Measurements from ENCODE around the gene SPRYD4. TPM values are rescaled to one million over a fixed set of nuclear protein-coding genes. Genes with fewer than 3 reads are reported as not detected.

Gene SPRYD4
- polyA plus RNA-seq, 6 donors from 2014 or later = 0.59 to 2.6 (median 2.0) TPM

DNA sequence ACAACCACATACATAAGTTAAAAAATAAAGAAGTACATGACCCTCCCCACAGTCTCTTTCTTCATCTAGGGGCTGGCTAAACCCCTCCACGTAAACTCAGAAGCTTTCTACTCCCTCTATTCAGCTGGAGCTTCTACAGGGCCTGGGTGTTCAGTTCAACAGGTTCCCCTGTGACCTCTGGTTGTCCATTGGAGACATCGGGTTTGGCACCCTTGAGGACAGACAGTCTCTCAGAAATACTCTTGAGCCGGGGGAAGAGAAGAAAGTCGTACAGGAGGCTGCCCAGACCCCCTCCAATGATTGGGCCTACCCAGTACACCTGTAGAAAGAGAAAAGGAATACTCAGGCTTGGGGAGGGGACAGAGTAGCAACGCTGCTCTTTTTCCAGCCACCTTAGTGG lies 17.2 kb upstream of the SPRYD4 start:
- H3K9me3 Mint-ChIP-seq = no peaks in the 10 kb centered on the region
- DNase-seq = no peak
- H3K4me1 Mint-ChIP-seq = peaks cover 23 to 32% (median 24%) of the 10 kb centered on the region in 3 donors
- ATAC-seq (ENCODE audit: low read depth in 2 of 2) = no peak
- H3K27ac Mint-ChIP-seq = peak overlapping the region in 2 of 6 donors; percentile 55 to 56
- no peaks in the 10 kb centered on the region for H3K36me3 Mint-ChIP-seq
- no peaks in the 10 kb centered on the region for H3K27me3 Mint-ChIP-seq
- peak overlapping the region in 3 of 8 donors; percentile 5 to 86 (median 79) for H3K4me3 Mint-ChIP-seq

DNA sequence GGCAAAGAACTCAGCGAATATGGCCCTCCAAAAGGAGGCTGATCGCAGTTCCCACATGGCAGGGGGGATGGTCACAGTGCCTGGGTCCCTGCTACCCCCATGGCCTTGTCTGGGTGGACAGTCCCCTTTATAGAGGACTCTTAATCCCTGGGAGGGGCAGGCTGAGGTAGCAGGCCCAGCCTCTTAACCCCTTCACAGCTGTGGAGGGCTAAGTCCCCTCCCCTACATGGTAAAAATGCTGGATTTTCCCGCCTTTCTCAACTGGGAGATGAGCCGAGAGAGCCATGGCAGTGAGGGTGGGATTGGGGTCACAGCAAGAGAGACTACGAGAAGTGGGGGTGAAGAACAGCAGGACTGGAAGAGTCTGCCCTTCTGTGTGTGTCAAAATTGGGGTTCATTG lies 13.8 kb upstream of the SPRYD4 start, which contains the start of gene MIP:
Gene MIP (minus strand): TSS at position 101 of the 400 bp plus-strand sequence. CDS start 44 bp downstream, at position 57.
- Mint-ChIP-seq H3K9me3 (no peaks in the 10 kb centered on the region), H3K36me3 (no peaks in the 10 kb centered on the region), H3K4me1 (peaks cover 9 to 15% (median 10%) of the 10 kb centered on the region in 3 donors), H3K27me3 (no peaks in the 10 kb centered on the region), H3K4me3 (peak within 1 kb of the TSS in 1 of 8 donors; percentile 49), H3K27ac (peak within 1 kb of the TSS in 3 of 6 donors; percentile 24 to 53 (median 44))
- no peak for DNase-seq
- ATAC-seq (ENCODE audit: low read depth in 2 of 2) = no peak

DNA sequence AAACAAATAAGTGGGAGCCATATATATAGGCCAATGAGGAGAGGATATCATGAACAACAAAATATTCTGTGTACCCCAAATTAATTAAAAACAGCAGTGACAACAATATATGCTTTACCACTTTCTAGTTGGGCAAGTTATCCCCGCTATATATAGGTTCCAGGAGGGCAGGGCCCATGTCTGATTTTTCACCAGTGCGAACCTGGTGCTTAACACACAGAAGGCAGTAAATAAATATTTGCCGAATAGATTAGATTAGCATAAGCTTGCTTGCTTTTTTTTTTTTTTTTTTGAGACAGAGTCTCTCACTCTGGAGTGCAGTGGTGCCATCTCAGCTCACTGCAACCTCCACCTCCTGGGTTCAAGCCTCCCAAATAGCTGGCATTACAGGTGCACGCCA lies 10.6 kb upstream of the SPRYD4 start:
- no peak for DNase-seq
- no peak overlapping the region for H3K27ac Mint-ChIP-seq
- no peaks in the 10 kb centered on the region for H3K9me3 Mint-ChIP-seq
- H3K36me3 Mint-ChIP-seq = no peaks in the 10 kb centered on the region
- peaks cover 10 to 22% (median 16%) of the 10 kb centered on the region in 3 donors for H3K4me1 Mint-ChIP-seq
- H3K27me3 Mint-ChIP-seq = no peaks in the 10 kb centered on the region
- ATAC-seq (ENCODE audit: low read depth in 2 of 2) = no peak
- no peak overlapping the region for H3K4me3 Mint-ChIP-seq

- Mint-ChIP-seq H3K9me3 (no peaks in the 10 kb centered on the region), H3K27me3 (no peaks in the 10 kb centered on the region), H3K4me1 (peaks cover 18 to 30% (median 22%) of the 10 kb centered on the region in 3 donors), H3K36me3 (no peaks in the 10 kb centered on the region), H3K4me3 (peak overlapping the region in 1 of 8 donors; percentile 29), H3K27ac (peak overlapping the region in 1 of 6 donors; percentile 91)
- ATAC-seq (ENCODE audit: low read depth in 2 of 2) (no peak), DNase-seq (no peak)
Measured at GRCh38 chr12:56461235-56462159, 6.9 kb upstream of the SPRYD4 start.

DNA sequence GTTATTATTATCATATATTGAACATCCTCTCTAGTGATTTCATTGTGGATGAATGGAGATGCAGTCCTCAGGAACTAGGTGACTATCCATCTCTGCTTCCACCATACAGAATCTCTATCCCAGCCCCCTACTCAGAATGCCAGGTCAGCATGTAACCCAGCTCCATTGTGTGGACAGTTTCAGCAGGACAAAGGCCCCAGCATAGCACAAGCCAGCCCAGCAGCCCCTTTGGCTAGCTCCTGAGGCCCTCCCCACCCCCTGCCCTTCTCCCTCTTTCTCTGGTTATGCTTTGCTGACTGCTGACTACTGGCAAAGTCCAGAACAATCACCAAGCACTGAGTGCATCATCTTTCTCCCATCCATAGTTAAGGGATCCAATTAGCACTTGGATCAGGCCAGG lies 5.8 kb upstream of the SPRYD4 start:
- Mint-ChIP-seq H3K27ac (peak overlapping the region in 1 of 6 donors; percentile 24), H3K4me3 (no peak overlapping the region), H3K27me3 (no peaks in the 10 kb centered on the region), H3K9me3 (no peaks in the 10 kb centered on the region), H3K4me1 (peaks cover 18 to 30% (median 22%) of the 10 kb centered on the region in 3 donors), H3K36me3 (no peaks in the 10 kb centered on the region)
- ATAC-seq (ENCODE audit: low read depth in 2 of 2) (no peak), DNase-seq (no peak)

DNA sequence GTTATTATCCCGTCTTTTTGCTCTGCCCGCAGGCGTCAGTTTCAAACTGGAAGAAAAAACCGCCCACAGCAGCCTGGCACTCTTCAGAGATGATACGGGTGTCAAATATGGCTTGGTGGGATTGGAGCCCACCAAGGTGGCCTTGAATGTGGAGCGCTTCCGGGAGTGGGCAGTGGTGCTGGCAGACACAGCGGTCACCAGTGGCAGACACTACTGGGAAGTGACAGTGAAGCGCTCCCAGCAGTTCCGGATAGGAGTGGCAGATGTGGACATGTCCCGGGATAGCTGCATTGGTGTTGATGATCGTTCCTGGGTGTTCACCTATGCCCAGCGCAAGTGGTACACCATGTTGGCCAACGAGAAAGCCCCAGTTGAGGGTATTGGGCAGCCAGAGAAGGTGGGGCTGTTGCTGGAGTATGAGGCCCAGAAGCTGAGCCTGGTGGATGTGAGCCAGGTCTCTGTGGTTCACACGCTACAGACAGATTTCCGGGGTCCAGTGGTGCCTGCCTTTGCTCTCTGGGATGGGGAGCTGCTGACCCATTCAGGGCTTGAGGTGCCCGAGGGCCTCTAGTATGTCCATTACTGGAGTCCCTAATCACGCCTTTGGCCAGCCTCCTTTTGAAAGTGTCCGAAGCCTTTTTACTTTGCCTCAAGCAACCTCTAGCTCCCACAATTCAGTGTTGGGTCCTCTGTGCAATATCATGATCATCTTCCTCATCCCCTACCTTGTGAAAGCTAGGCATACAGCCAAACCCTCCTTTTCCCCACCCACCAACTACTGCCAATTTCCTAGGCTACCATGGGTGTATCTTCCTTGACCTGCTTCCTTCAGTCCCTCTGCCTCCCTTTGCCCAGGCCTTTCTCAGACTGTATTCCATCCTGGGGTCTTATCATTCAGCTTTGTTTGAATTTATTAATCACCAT lies 891 bp downstream of the SPRYD4 start:
- Mint-ChIP-seq H3K27me3 (no peaks in the 10 kb centered on the region), H3K4me1 (peaks cover 28 to 37% (median 33%) of the 10 kb centered on the region in 3 donors), H3K4me3 (peak overlapping the region; percentile 86 to 98 (median 96)), H3K9me3 (no peaks in the 10 kb centered on the region), H3K27ac (peak overlapping the region; percentile 94 to 98 (median 96)), H3K36me3 (no peaks in the 10 kb centered on the region)
- DNase-seq (no peak), ATAC-seq (ENCODE audit: low read depth in 2 of 2) (no peak)

- Mint-ChIP-seq H3K27me3 (no peaks in the 10 kb centered on the region), H3K9me3 (no peaks in the 10 kb centered on the region), H3K4me3 (no peak overlapping the region), H3K27ac (peak overlapping the region in 1 of 6 donors; percentile 52), H3K36me3 (no peaks in the 10 kb centered on the region), H3K4me1 (peaks cover 17 to 19% (median 17%) of the 10 kb centered on the region in 3 donors)
- ATAC-seq (ENCODE audit: low read depth in 2 of 2) (no peak), DNase-seq (no peak)
Measured at GRCh38 chr12:56474389-56474788, 6.0 kb downstream of the SPRYD4 start.

GRCh38 chr12:56476143-56476542 lies 7.8 kb downstream of the SPRYD4 start:
- H3K27me3 Mint-ChIP-seq = no peaks in the 10 kb centered on the region
- H3K4me1 Mint-ChIP-seq = peaks cover 9 to 14% (median 12%) of the 10 kb centered on the region in 3 donors
- no peak overlapping the region for H3K4me3 Mint-ChIP-seq
- H3K36me3 Mint-ChIP-seq = no peaks in the 10 kb centered on the region
- H3K27ac Mint-ChIP-seq = peak overlapping the region in 3 of 6 donors; percentile 7 to 74 (median 18)
- ATAC-seq (ENCODE audit: low read depth in 2 of 2) (no peak), DNase-seq (no peak)
- H3K9me3 Mint-ChIP-seq = no peaks in the 10 kb centered on the region

DNA sequence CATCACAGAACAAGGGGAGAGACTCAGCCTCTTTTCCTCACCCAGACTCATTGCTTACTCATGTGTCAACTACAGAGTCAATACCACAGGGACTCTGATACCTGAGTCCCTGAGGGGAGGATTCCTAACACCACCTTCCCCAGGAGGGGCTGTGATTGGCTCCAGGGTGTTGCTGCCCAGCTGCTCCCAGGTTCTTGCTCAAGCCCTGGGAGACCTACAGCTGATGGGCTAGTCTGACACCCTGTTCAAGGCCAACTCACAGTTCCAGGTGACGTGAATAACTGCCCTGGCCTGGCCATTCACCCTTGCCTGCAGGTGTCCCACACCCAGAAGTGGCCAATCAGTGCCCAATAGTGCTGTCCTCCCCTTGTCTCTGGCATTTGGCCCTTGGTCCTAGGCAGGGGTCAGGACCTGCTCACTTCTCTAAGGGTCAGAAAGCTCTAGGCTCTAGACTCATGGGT lies 8.6 kb downstream of the SPRYD4 start:
- H3K27ac Mint-ChIP-seq = peak overlapping the region in 1 of 6 donors; percentile 72
- no peaks in the 10 kb centered on the region for H3K27me3 Mint-ChIP-seq
- DNase-seq = no peak
- peaks cover 2 to 12% (median 8%) of the 10 kb centered on the region in 3 donors for H3K4me1 Mint-ChIP-seq
- no peak overlapping the region for H3K4me3 Mint-ChIP-seq
- H3K36me3 Mint-ChIP-seq = no peaks in the 10 kb centered on the region
- H3K9me3 Mint-ChIP-seq = no peaks in the 10 kb centered on the region
- no peak for ATAC-seq (ENCODE audit: low read depth in 2 of 2)

- ATAC-seq (ENCODE audit: low read depth in 2 of 2) (no peak), DNase-seq (no peak)
- Mint-ChIP-seq H3K36me3 (no peaks in the 10 kb centered on the region), H3K4me1 (peaks cover 1 to 11% (median 8%) of the 10 kb centered on the region in 3 donors), H3K27ac (peak overlapping the region in 1 of 6 donors; percentile 72), H3K4me3 (peak overlapping the region in 1 of 8 donors; percentile 72), H3K27me3 (no peaks in the 10 kb centered on the region), H3K9me3 (no peaks in the 10 kb centered on the region)
Measured at GRCh38 chr12:56477521-56478225, 9.3 kb downstream of the SPRYD4 start.

DNA sequence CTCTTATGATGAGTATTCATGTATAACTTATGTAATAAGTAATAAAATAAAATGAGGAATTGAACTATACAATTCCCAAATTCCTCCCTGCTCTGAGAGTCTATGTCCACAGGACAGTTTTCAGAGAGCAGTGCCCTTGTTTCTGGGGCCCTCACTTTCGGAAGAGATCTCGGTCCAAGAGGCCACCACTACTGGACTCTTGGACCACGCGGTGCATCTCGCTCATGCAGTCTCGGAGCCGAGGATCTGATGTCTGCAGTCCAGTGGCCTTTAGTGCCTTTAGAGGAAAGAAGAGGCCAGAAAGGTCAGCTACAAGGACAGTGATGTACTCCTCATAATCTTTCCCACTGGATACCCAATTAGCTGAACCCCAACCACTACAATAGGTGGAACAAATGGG lies 11.2 kb downstream of the SPRYD4 start:
- Mint-ChIP-seq H3K27ac (no peak overlapping the region), H3K4me3 (no peak overlapping the region), H3K9me3 (no peaks in the 10 kb centered on the region), H3K4me1 (peaks cover 1 to 8% (median 7%) of the 10 kb centered on the region in 3 donors), H3K36me3 (no peaks in the 10 kb centered on the region), H3K27me3 (no peaks in the 10 kb centered on the region)
- ATAC-seq (ENCODE audit: low read depth in 2 of 2) (no peak), DNase-seq (no peak)

DNA sequence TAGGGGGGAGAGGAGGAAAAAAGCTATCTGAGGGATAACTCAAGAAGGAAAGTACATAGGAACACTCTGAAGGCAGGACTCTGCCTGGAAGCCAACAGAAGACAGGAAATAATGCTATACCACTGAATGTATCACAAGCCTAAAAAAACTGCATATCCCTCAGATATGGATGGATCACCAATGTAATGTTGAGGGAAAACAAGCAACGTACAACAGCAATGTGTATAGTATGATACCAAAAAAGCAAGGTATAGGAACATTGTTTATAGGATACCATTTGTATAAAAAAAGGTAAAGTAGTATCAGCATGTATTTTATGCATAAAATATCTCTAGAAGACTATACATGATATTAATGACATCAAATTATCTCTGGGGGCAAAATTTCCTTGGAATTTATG lies 16.2 kb downstream of the SPRYD4 start:
- Mint-ChIP-seq H3K9me3 (peaks cover 0 to 2% (median 0%) of the 10 kb centered on the region in 7 donors), H3K36me3 (no peaks in the 10 kb centered on the region), H3K4me3 (peak overlapping the region in 1 of 8 donors; percentile 58), H3K27me3 (peaks cover 0 to 4% (median 0%) of the 10 kb centered on the region in 3 donors), H3K27ac (no peak overlapping the region), H3K4me1 (peaks cover 15 to 26% (median 22%) of the 10 kb centered on the region in 3 donors)
- DNase-seq = no peak
- no peak for ATAC-seq (ENCODE audit: low read depth in 2 of 2)
